ENCODE data around the gene TNFRSF8.

The TNFRSF8 gene

GRCh38 chr1:12052008-12052573, 11.0 kb upstream of the TNFRSF8 start:
- TF ChIP-seq REST (IDR thresholded peaks at IDR 0.05; ENCODE audit: insufficient read depth in 1 of 2, low read depth in 2 of 2, low read length in 2 of 2) (no peak), TAF1 (IDR thresholded peaks at IDR 0.05; ENCODE audit: borderline replicate concordance, insufficient read depth, low read length) (no peak), FOXP2 (optimal IDR thresholded peaks at IDR 0.05; ENCODE audit: borderline replicate concordance, extremely low read depth, extremely low read length, insufficient read depth) (no peak), SIN3A (IDR thresholded peaks at IDR 0.05; ENCODE audit: borderline replicate concordance, insufficient read depth, low read length) (no peak), POLR2AphosphoS5 (IDR thresholded peaks at IDR 0.05; ENCODE audit: low read depth, low read length) (no peak)

GRCh38 chr1:12052997-12053686, 10.0 kb upstream of the TNFRSF8 start:
- TF ChIP-seq FOXP2 (optimal IDR thresholded peaks at IDR 0.05; ENCODE audit: borderline replicate concordance, extremely low read depth, extremely low read length, insufficient read depth) (no peak), SIN3A (IDR thresholded peaks at IDR 0.05; ENCODE audit: borderline replicate concordance, insufficient read depth, low read length) (no peak), REST (IDR thresholded peaks at IDR 0.05; ENCODE audit: insufficient read depth in 1 of 2, low read depth in 2 of 2, low read length in 2 of 2) (no peak), TAF1 (IDR thresholded peaks at IDR 0.05; ENCODE audit: borderline replicate concordance, insufficient read depth, low read length) (no peak), POLR2AphosphoS5 (IDR thresholded peaks at IDR 0.05; ENCODE audit: low read depth, low read length) (no peak)

- TF ChIP-seq POLR2AphosphoS5 (IDR thresholded peaks at IDR 0.05; ENCODE audit: low read depth, low read length) = no peak
- TF ChIP-seq REST (IDR thresholded peaks at IDR 0.05; ENCODE audit: insufficient read depth in 1 of 2, low read depth in 2 of 2, low read length in 2 of 2) = no peak
- TF ChIP-seq TAF1 (IDR thresholded peaks at IDR 0.05; ENCODE audit: borderline replicate concordance, insufficient read depth, low read length) = no peak
These were observed 9.2 kb upstream of the TNFRSF8 start for GRCh38 chr1:12053752-12054548.

- TF ChIP-seq FOXP2 (optimal IDR thresholded peaks at IDR 0.05; ENCODE audit: borderline replicate concordance, extremely low read depth, extremely low read length, insufficient read depth) (no peak), SIN3A (IDR thresholded peaks at IDR 0.05; ENCODE audit: borderline replicate concordance, insufficient read depth, low read length) (no peak), POLR2AphosphoS5 (IDR thresholded peaks at IDR 0.05; ENCODE audit: low read depth, low read length) (no peak), REST (IDR thresholded peaks at IDR 0.05; ENCODE audit: insufficient read depth in 1 of 2, low read depth in 2 of 2, low read length in 2 of 2) (no peak)
These were observed 7.8 kb upstream of the TNFRSF8 start for GRCh38 chr1:12055259-12055658.
